ENCODE results near the gene NOP9.
"Not testable (repeated sequence)": the region's sequence is repeated elsewhere in the genome, so short reads cannot be mapped to it uniquely, and the experiment has no call there.

Gene NOP9

GRCh38 chr14:24348186-24348585 is 48.5 kb downstream of the NOP9 start:
- no peak for DNase-seq (ENCODE audit: extremely low read depth, low read depth)
- no peak for TF ChIP-seq CTCF (IDR thresholded peaks at IDR 0.05; ENCODE audit: low read depth, low read length)

GRCh38 chr14:24349742-24350141 is 50.1 kb downstream of the NOP9 start:
- DNase-seq (ENCODE audit: extremely low read depth, low read depth) = no peak
- no peak for TF ChIP-seq CTCF (IDR thresholded peaks at IDR 0.05; ENCODE audit: low read depth, low read length)

GRCh38 chr14:24351517-24351916 is 51.9 kb downstream of the NOP9 start:
- peak; percentile 15 for TF ChIP-seq CTCF (IDR thresholded peaks at IDR 0.05; ENCODE audit: low read depth, low read length)
- DNase-seq (ENCODE audit: extremely low read depth, low read depth) = no peak

- TF ChIP-seq CTCF (IDR thresholded peaks at IDR 0.05; ENCODE audit: low read depth, low read length) = no peak
- no peak for DNase-seq (ENCODE audit: extremely low read depth, low read depth)
Observed at GRCh38 chr14:24353559-24354481, 54.2 kb downstream of the NOP9 start.

- not testable (repeated sequence) for DNase-seq (ENCODE audit: extremely low read depth, low read depth)
Observed at GRCh38 chr14:24354482-24354825, 54.8 kb downstream of the NOP9 start.

GRCh38 chr14:24355009-24355408 is 55.4 kb downstream of the NOP9 start:
- TF ChIP-seq CTCF (IDR thresholded peaks at IDR 0.05; ENCODE audit: low read depth, low read length) = no peak
- DNase-seq (ENCODE audit: extremely low read depth, low read depth) = no peak

- no peak for DNase-seq (ENCODE audit: extremely low read depth, low read depth)
- no peak for TF ChIP-seq CTCF (IDR thresholded peaks at IDR 0.05; ENCODE audit: low read depth, low read length)
Observed at GRCh38 chr14:24356208-24356607, 56.6 kb downstream of the NOP9 start.
